Vagina (tissue), 2 donors: ENCODE results near the gene KLHL4.

Experiments
- POLR2AphosphoS5 ChIP-seq, 2 donors: sonication (generic); formaldehyde crosslinking; IDR thresholded peaks; one replicate each; pipeline ENCODE4 v1.9.0; 2017; ENCODE audit warnings: antibody characterized with exemption in 2 of 2, mild to moderate bottlenecking in 2 of 2, low read depth in 1 of 2; ENCODE audit not compliant: insufficient read depth in 1 of 2
- TF ChIP-seq, protein P1 (sequence below), 3 experiments: fragments of 450-650 bp in 2 of 3; fragments of 200-600 bp in 1 of 3; sonication (generic) in 1 of 3; IDR thresholded peaks; one replicate each; pipeline ENCODE4 v1.5.1; 2017 to 2019; ENCODE audit warnings: antibody characterized with exemption in 3 of 3, mild to moderate bottlenecking in 2 of 3, moderate library complexity in 2 of 3

DNA sequence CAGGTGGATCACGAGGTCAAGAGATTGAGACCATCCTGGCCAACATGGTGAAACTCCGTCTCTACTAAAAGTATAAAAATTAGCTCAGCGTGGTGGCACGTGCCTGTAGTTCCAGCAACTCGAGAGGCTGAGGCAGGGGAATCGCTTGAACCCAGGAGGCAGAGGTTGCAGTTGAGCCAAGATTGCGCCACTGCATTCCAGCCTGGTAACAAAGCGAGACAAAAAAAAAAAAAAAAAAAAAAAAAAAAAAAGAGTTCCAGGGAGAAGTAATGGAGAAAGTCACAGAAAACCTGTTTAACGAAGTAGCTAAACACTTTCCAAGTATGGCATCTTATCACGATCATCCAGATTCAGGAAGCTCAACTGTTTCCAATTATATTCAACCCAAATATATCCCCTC is 10.9 kb downstream of the KLHL4 start:
- no peak for TF ChIP-seq POLR2AphosphoS5 (IDR thresholded peaks at IDR 0.05; ENCODE audit: insufficient read depth in 1 of 2, low read depth in 1 of 2)
- TF ChIP-seq, protein P1, sequence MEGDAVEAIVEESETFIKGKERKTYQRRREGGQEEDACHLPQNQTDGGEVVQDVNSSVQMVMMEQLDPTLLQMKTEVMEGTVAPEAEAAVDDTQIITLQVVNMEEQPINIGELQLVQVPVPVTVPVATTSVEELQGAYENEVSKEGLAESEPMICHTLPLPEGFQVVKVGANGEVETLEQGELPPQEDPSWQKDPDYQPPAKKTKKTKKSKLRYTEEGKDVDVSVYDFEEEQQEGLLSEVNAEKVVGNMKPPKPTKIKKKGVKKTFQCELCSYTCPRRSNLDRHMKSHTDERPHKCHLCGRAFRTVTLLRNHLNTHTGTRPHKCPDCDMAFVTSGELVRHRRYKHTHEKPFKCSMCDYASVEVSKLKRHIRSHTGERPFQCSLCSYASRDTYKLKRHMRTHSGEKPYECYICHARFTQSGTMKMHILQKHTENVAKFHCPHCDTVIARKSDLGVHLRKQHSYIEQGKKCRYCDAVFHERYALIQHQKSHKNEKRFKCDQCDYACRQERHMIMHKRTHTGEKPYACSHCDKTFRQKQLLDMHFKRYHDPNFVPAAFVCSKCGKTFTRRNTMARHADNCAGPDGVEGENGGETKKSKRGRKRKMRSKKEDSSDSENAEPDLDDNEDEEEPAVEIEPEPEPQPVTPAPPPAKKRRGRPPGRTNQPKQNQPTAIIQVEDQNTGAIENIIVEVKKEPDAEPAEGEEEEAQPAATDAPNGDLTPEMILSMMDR (IDR thresholded peaks at IDR 0.05): no peak
